Parathyroid adenoma (tissue), 2 donors: ENCODE results near the gene B3GNT5.
A peak's percentile ranks its signal among the peaks of the same experiment; 100 is the strongest.

ENCODE experiments used
- H2AFZ ChIP-seq: fragments of 300-600 bp; sonication (generic); one replicate; pipeline ENCODE4 v1.7.0; 2017; ENCODE audit warnings: antibody characterized with exemption, mild to moderate bottlenecking
- H3K27ac ChIP-seq: fragments of 300-600 bp; sonication (generic); one replicate; pipeline ENCODE4 v1.7.0; 2017
- H3K27me3 ChIP-seq: fragments of 300-600 bp; sonication (generic); one replicate; pipeline ENCODE4 v1.7.0; 2017; ENCODE audit warnings: low read length; ENCODE audit not compliant: control insufficient read depth, insufficient read depth
- H3K36me3 ChIP-seq: fragments of 300-600 bp; sonication (generic); one replicate; pipeline ENCODE4 v1.7.0; 2017; ENCODE audit warnings: low read length; ENCODE audit not compliant: control insufficient read depth, insufficient read depth
- H3K4me1 ChIP-seq: fragments of 300-600 bp; sonication (generic); one replicate; pipeline ENCODE4 v1.7.0; 2017; ENCODE audit warnings: control low read depth
- H3K4me2 ChIP-seq: fragments of 300-600 bp; sonication (generic); one replicate; pipeline ENCODE4 v1.7.0; 2017; ENCODE audit warnings: low read length
- H3K4me3 ChIP-seq: fragments of 300-600 bp; sonication (generic); one replicate; pipeline ENCODE4 v1.7.0; 2017; ENCODE audit warnings: low read depth, low read length
- H3K79me2 ChIP-seq: fragments of 300-600 bp; sonication (generic); one replicate; pipeline ENCODE4 v1.7.0; 2017; ENCODE audit warnings: control low read depth
- H3K9ac ChIP-seq: fragments of 300-600 bp; sonication (generic); one replicate; pipeline ENCODE4 v1.7.0; 2017; ENCODE audit warnings: mild to moderate bottlenecking
- H3K9me3 ChIP-seq: fragments of 300-600 bp; sonication (generic); one replicate; pipeline ENCODE4 v1.7.0; 2017; ENCODE audit warnings: low read length; ENCODE audit not compliant: control insufficient read depth
- TF ChIP-seq, protein P1 (sequence below): fragments of 300-600 bp; sonication (generic); IDR thresholded peaks from one replicate; pipeline ENCODE4 v1.7.0; 2017; ENCODE audit warnings: antibody characterized with exemption, mild to moderate bottlenecking
- donor health status: primary hyperparathyroidism.

The B3GNT5 gene, protein sequence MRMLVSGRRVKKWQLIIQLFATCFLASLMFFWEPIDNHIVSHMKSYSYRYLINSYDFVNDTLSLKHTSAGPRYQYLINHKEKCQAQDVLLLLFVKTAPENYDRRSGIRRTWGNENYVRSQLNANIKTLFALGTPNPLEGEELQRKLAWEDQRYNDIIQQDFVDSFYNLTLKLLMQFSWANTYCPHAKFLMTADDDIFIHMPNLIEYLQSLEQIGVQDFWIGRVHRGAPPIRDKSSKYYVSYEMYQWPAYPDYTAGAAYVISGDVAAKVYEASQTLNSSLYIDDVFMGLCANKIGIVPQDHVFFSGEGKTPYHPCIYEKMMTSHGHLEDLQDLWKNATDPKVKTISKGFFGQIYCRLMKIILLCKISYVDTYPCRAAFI

DNA sequence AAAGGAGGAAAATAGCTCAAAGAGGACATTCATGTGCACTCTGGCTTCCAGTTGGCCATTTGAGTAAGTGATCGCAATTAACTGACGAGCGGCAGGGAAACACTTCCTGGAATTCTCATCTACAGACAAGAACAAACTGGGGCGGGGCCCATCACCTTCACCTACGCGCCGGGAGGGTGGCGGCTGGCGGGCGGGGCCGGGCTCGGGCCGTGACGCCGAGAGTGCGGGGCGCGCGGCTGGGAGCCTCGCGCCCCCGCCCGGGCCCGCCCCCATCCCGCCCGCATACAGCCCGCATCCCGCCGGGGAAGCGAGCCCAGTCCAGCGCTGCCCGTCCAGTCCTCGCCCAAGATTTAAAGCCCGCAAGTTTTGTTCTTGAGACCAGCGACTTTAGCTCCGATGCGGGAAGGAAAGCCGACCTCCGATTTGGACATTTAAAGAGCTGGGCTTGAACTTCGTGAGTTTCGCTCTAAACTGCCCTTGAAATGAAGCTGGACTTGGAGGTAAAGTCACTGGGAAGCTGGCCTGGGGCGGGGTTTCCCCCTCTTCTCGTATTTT lies at the start of gene B3GNT5:
B3GNT5 (plus strand) TSS at position 281 of the 555 bp plus-strand sequence. CDS start 16,546 bp downstream, outside the sequence.
- TF ChIP-seq, protein P1, sequence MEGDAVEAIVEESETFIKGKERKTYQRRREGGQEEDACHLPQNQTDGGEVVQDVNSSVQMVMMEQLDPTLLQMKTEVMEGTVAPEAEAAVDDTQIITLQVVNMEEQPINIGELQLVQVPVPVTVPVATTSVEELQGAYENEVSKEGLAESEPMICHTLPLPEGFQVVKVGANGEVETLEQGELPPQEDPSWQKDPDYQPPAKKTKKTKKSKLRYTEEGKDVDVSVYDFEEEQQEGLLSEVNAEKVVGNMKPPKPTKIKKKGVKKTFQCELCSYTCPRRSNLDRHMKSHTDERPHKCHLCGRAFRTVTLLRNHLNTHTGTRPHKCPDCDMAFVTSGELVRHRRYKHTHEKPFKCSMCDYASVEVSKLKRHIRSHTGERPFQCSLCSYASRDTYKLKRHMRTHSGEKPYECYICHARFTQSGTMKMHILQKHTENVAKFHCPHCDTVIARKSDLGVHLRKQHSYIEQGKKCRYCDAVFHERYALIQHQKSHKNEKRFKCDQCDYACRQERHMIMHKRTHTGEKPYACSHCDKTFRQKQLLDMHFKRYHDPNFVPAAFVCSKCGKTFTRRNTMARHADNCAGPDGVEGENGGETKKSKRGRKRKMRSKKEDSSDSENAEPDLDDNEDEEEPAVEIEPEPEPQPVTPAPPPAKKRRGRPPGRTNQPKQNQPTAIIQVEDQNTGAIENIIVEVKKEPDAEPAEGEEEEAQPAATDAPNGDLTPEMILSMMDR, result no peak
- Histone ChIP-seq H2AFZ (peak within 1 kb of the TSS; percentile 72), H3K4me2 (peak within 1 kb of the TSS; percentile 84), H3K9me3 (no peaks in the 10 kb centered on the region), H3K4me3 (peak within 1 kb of the TSS; percentile 68), H3K27me3 (no peaks in the 10 kb centered on the region), H3K36me3 (no peaks in the 10 kb centered on the region), H3K79me2 (no peaks in the 10 kb centered on the region), H3K27ac (peak within 1 kb of the TSS; percentile 34), H3K4me1 (no peaks in the 10 kb centered on the region), H3K9ac (no peak within 1 kb of the TSS)

DNA sequence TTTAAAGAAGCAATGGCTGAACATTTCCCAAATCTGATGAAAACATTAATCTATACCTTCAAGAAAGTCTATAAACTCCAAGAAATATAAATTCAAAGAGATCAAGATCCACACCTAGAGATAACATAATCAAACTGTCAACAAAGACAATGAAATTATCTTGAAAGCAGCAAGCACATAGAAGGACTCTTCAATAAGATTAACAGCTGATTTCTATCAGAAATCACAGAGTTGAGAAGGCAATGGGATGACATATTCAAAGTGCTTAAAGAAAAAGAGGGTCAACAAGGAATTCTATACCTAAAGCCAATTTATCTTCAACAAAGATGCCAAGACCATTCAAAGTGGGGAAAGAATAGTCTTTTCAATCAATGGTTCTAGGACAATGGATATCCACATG lies 49.4 kb upstream of the B3GNT5 start:
- no peaks in the 10 kb centered on the region for H3K36me3 ChIP-seq
- H3K4me2 ChIP-seq, result no peak overlapping the region
- H3K9ac ChIP-seq, result no peak overlapping the region

DNA sequence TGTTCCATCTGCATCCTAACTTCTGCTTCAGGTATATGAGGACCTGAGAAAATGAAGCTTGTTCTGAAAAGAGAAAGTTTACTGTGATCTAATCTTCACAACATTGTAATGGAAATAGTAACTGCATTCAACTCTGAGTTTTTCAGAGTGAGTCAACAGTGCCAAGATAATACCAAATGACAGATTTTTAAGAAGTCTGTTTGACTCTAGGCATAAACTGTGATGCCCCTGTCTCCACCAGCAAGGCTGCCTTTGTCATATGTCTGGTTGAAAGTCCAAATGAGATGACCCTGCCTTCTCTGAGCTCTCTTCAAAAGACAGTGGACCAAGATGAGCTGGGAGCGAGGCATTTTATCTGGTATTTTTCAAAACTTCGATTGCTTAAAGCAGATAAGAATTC lies 44.8 kb upstream of the B3GNT5 start:
- H3K4me2 ChIP-seq, result no peak overlapping the region
- TF ChIP-seq, protein P1, result no peak
- H3K36me3 ChIP-seq, result no peaks in the 10 kb centered on the region
- no peak overlapping the region for H2AFZ ChIP-seq
- no peak overlapping the region for H3K4me3 ChIP-seq
- no peak overlapping the region for H3K9ac ChIP-seq
- H3K9me3 ChIP-seq, result no peaks in the 10 kb centered on the region
- no peaks in the 10 kb centered on the region for H3K27me3 ChIP-seq
- no peak overlapping the region for H3K27ac ChIP-seq
- no peaks in the 10 kb centered on the region for H3K79me2 ChIP-seq
- no peaks in the 10 kb centered on the region for H3K4me1 ChIP-seq

More for the DNA sequence above, 49.4 kb upstream of the B3GNT5 start:
- Histone ChIP-seq H3K9me3 (no peaks in the 10 kb centered on the region), H3K4me1 (no peaks in the 10 kb centered on the region), H3K27ac (no peak overlapping the region), H3K4me3 (no peak overlapping the region), H3K27me3 (no peaks in the 10 kb centered on the region), H2AFZ (no peak overlapping the region), H3K79me2 (no peaks in the 10 kb centered on the region)
- TF ChIP-seq, protein P1, result no peak

DNA sequence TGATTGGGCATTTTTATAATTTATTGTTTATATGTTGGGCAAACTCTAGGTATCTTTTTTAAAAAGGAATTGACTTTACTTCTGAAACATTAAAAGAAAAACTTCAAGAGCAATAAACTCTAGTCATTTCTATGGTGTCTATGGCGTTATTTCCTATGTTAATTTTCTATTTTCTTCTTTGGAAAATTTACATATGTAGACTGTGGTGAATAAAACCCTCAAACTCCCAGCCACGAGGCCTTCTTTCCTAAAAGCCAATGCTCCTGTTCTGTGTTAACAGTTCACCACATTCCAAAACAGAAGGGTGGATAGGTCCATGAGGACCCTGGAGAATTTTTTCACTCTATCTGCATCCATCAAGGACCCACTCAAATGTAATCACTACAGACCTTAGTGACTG lies 44.3 kb upstream of the B3GNT5 start:
- Histone ChIP-seq H3K4me3 (no peak overlapping the region), H3K4me1 (no peaks in the 10 kb centered on the region), H3K9ac (no peak overlapping the region), H3K79me2 (no peaks in the 10 kb centered on the region), H2AFZ (no peak overlapping the region), H3K36me3 (no peaks in the 10 kb centered on the region), H3K4me2 (no peak overlapping the region), H3K27ac (no peak overlapping the region), H3K27me3 (no peaks in the 10 kb centered on the region), H3K9me3 (no peaks in the 10 kb centered on the region)
- TF ChIP-seq, protein P1, result no peak
